C4-2B (cell line): ENCODE results near the gene NDUFB2.

Source experiments
- ZFX ChIP-seq: fragments of 450-650 bp; IDR thresholded peaks from 2 replicates; pipeline ENCODE4 v1.6.1; 2017
- TF ChIP-seq, protein P1 (sequence below): fragments of 450-650 bp; conservative IDR thresholded peaks from 2 replicates; pipeline ENCODE4 v1.5.1; 2017; ENCODE audit warnings: mild to moderate bottlenecking

DNA sequence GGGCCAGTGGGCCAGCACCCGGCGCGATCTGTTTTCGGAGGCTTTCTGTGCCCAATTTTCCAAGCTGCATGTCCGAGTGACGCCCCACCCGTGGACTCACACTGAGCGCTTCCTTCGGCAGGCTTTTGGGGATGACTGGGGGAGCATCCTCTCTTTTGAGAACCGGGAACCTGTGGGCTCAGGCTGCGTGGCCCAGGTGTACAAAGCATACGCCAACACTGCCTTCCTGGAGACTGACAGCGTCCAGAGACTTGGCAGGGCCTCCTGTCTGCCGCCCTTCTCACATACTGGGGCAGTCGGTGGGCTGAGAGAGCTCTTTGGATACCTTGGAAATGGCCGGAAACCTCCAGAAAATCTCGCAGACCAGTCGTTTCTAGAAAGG, 22.7 kb upstream of the NDUFB2 start:
- TF ChIP-seq, protein P1, sequence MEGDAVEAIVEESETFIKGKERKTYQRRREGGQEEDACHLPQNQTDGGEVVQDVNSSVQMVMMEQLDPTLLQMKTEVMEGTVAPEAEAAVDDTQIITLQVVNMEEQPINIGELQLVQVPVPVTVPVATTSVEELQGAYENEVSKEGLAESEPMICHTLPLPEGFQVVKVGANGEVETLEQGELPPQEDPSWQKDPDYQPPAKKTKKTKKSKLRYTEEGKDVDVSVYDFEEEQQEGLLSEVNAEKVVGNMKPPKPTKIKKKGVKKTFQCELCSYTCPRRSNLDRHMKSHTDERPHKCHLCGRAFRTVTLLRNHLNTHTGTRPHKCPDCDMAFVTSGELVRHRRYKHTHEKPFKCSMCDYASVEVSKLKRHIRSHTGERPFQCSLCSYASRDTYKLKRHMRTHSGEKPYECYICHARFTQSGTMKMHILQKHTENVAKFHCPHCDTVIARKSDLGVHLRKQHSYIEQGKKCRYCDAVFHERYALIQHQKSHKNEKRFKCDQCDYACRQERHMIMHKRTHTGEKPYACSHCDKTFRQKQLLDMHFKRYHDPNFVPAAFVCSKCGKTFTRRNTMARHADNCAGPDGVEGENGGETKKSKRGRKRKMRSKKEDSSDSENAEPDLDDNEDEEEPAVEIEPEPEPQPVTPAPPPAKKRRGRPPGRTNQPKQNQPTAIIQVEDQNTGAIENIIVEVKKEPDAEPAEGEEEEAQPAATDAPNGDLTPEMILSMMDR = no peak
- no peak for TF ChIP-seq ZFX
